NCI-H526 (cell line): Measurements from ENCODE around the gene TGFB1I1.
"Not testable (repeated sequence)": the region's sequence is repeated elsewhere in the genome, so short reads cannot be mapped to it uniquely, and the experiment has no call there.

Source experiments
- DNase-seq, 2 experiments: peaks; one replicate each; lab custom pipeline; 2025; lab: John Stamatoyannopoulos, UW

The TGFB1I1 gene

DNA sequence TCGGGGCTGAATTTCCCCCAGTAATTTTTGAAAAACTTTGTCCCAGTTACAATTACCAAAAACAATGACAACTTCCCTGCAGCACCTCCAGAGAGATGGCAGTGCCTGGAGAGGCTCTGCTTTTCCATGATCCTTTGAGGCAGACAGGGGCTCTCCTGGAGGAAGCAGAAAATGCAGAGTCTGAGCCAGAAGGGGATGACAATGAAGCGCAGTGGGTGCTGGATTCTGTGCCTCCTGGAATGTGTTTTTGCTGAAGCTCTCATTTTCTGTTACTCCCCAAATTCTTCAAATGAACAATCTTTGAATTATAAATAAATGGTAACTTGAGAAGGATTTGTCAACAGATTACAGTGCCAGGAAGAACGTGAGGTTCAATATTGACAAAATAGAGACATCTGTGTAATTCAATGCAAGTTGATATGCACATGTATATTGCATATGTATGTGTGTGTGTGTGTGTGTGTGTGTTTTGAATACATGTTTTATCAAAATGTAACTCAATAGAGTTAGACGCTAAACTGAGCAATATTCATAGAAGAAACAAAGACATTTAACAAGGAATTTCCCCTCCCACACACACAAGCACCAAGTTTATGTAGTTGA lies 45.9 kb downstream of the TGFB1I1 start:
- DNase-seq, result no peak

DNA sequence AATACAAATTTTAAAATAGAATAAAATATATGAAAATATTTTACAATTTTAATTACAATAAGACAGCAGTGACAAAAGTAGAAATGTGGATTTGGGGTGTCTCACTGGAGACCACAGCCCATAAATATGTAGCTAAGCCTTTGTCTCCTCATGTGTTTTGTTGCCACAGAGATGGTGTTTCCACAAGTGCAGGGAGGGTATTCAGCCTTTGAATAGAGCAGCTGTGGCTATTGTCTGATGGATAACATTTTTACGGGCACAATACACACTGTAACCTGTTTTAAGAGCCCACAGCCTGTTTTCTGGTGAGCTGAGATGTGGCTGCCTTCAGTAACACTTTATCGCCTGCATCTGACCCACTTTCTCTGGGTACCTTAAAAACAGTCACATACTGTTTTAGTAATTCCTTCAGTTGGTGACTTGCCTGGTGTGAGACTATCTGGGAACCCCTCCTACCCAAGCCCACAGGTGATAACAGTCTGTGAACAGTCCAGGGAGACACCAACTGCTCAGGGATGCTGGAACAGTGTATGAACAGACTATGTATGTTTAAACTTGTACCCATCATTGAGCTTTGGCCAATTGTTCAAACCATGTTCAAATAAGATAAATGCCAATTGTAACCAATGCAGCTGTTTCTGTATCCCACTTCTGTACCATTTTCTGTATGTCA lies 47.9 kb downstream of the TGFB1I1 start:
- DNase-seq, result no peak

DNA sequence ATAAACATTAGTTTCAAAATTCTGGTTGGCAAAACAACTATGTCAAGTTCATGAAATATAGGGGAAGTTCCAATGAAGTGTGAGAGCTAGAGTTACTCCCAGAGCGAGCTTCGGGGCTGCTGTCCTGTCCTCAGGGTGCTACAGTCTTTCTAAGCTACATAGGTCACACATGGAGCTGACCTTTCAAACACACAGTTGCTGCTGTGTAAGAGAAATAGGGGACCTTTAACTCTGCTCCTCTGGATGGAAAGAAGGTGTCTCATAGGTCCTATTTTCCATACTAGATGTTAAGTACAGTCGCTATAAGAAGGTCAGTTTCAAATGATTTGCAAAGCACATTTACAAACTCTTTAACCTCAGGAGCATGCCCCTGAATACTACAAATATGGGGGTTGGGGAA lies 49.4 kb downstream of the TGFB1I1 start:
- no peak for DNase-seq

DNA sequence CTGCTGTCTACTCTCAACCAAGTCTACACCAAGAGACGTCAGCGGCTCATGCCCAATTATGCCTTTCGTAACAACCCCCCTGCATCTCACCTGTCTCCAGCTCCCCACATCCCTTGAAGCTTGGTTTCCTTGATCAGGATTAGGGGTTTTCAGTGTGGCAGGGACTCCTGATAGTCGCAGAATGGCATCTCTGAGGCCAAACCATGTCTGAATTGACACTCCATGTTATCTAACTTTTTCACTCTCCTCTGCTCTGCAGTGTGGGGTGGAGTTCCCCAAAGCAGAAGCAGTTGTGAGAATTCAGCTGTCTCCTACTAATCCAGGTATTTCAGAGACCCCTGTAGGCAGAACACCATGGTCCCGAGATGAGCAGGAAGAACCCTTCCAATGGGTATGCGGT lies 50.1 kb downstream of the TGFB1I1 start:
- no peak for DNase-seq

DNA sequence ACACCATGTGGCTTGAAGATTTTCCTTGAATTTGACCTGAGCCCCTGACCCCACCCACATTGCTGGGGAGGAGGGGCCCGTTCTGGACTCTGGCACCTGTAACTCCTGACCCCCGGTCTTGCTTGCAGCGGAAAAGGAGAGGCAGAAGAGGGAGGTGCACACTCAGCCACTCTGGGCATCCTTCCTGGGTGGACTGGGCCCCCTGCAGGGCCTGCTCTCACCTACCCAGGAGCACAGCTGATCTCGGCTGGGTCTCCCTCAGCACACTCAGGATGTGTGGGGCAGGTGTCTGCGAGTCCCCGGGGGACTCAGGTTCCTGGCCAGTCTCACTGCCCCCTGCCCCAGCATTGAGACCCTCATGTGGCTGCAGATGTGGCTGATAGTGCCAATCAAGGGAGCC lies 51.8 kb downstream of the TGFB1I1 start:
- DNase-seq, result not testable (repeated sequence)

DNA sequence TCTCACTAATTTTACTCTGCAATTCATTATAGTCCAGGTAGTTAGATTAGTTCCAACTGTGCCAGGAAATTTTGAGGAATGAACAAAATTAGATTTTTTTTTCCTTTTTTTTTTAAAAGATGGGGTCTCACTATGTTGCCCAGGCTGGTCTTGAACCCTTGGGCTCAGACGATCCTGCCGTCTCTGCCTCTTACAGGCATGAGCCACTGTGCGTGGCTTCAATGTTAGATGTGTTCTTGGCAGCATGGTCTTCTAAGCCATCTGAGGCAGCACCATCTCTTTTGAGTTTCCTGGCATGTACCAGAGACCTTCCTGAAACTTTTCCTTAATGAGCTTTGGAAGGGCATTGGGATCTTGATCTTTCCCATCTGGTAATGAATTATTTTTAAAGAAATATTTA lies 53.2 kb downstream of the TGFB1I1 start:
- DNase-seq, result no peak
